Mesenteric fat pad (tissue), 1 donor: ENCODE measurements around the gene CTNND2. TPM values are rescaled to one million over a fixed set of nuclear protein-coding genes. Genes with fewer than 3 reads are reported as not detected.
"Not testable (repeated sequence)": the region's sequence is repeated elsewhere in the genome, so short reads cannot be mapped to it uniquely, and the experiment has no call there.

Experiments used
- DNase-seq: peaks from one replicate; pipeline ENCODE4 v3.0.0-alpha.2; 2020; ENCODE audit warnings: low spot score
- total RNA-seq: library from RNA; stranded (reverse); fragmentation: NEBNext Ultra II Directional; extraction: Animal tissue kit (Norgen Biotek cat#: 25700); gene quantifications from one replicate; pipeline ENCODE4 v1.2.1, GENCODE V29; 2021
- donor health status: DM: yes; HTN: yes; CAD: no.

The CTNND2 gene
- total RNA-seq, 1 donor from 2014 or later = 1.8 TPM

DNA sequence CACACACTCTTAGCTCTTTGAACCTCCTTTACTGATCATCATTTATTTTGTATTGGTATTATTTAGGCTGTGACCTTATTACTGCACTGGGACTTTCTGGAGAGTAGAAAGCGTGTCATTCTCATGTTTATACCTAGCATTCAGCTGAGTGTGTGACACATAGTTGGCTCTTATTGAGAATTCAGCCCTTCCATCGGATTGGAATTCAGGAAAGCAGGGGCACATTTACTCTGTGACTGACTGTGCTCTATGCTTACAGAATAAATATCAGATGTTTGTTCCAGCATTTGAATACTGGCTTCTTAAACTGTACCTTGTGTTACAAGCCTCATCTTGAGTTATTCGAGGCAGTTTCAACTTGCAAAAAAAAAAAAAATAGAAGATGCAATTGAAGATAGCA, 782.4 kb downstream of the CTNND2 start:
- no peak for DNase-seq

GRCh38 chr5:11110128-11110527, 794.1 kb downstream of the CTNND2 start:
- no peak for DNase-seq

GRCh38 chr5:11105696-11106095, 798.5 kb downstream of the CTNND2 start:
- no peak for DNase-seq

DNA sequence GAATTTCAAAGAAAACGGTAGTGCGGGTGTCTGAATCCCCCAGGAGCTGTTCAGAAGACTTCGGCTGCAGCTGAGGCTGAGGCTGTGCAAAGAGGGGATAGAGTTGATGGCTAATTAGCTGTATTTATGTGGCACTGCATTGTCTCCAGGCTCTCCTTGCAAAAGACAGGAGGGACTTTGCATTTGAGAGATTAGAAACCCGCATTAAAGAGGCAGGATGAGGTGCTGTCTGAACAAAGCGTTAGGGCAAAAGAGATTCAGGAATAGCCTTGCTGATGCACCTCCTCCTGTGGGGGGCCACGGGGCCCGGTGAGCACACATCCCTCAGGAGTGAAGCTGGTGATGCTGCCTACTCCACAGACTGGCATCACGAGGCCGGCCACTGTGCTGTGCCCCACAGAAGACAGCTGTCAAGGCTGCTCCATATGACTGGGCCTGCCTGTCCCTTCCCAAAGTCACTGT, 799.6 kb downstream of the CTNND2 start:
- no peak for DNase-seq

DNA sequence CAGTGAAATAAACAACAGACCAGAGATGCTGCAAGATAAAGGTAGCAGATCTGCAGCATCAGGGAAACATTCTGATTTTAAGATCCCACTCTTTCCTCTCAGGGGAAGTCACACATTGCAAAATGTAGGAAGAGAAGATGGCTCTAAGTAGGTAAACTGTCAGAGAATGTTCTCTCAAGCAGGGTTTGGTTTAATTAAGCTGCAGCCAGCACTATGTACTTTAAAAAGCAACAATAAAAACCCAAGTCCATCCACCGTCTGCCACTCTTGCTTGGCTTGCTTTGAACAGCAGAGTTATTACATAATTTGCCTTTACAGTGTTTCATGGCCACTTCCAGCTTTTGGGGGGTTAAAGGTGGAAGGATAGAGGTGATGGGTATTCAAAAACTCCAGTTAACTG, 800.0 kb downstream of the CTNND2 start:
- DNase-seq = no peak

- DNase-seq = no peak
These were observed 820.1 kb downstream of the CTNND2 start for GRCh38 chr5:11084111-11084510.

DNA sequence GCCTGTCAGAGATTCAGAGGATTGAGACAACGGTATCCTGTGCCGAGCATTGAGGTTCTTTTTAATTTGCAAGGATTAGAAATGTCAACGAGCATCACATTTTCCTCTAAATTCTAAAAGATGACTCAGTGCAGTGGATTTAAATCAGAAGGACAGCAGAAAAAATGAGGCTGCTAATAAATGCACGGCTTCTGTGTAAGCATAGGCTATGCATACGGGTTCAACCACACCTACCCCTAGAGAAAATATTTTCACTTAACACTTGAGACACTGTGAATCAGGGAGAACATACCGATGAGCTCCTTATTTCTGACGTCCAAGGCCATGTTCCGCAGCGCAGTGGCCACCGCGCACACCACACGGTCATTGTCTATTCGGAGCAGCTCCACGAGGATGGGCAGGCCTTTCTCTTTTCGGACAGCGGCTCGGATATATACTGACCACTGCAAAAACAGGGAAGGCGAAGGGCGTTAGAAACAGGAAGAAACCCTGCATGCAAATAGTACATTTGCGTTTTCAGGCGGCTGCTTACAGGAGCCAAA, 821.8 kb downstream of the CTNND2 start:
- DNase-seq = no peak

DNA sequence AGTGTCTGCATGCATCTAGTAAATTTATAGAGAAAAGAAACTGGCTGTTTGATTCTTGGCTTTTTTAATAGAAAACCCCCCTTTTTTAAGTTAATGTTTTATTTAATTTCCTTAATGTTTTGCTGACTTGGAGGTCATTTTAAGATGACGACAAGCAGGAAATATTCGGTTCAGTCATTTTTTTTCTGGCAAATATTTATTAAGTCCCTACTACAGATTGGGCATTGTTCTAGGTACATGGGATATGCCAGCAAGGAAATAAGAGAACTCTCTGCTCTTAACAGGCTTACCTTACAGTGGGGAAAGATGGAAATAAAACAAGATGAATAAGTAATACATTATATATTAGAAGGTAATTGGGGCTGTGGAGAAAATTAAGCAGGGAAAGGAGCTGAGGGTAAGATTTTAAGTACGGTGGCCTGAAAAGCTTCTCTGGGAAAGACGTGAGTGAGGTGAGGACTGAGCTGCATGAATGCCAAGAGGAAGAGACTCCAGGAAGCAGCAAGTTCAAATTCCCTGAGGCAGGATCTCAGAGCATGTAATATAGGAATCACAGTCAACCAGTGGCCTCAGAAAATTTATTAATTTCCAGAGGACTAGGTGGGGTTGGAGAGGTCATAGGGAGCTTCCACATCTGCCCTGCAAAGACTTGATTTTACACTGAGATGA, 827.2 kb downstream of the CTNND2 start:
- DNase-seq = no peak

- DNase-seq = no peak
These were observed 829.0 kb downstream of the CTNND2 start for GRCh38 chr5:11075035-11075805.

GRCh38 chr5:11072568-11072967, 831.7 kb downstream of the CTNND2 start:
- DNase-seq = no peak

DNA sequence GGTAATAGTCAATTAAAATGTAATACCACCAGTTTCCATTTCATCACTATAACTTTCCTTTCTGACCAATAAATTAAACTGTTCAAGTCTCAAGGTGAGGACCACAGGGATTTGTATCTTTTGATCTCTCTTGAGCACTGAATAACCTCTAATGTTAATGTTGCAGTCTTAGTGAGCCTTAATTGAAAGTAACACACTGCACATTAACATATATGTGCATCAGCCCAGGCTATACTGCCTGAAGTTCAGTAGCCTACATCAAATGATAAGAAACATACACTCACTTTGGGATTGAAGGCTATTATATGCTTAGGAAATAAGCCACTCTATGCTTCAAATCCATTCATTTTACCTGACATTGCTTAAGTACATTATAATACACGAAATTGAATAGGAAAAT, 832.2 kb downstream of the CTNND2 start:
- DNase-seq = no peak

GRCh38 chr5:11069041-11069440, 835.2 kb downstream of the CTNND2 start:
- DNase-seq = no peak

- not testable (repeated sequence) for DNase-seq
These were observed 838.5 kb downstream of the CTNND2 start for GRCh38 chr5:11065723-11066122.

- DNase-seq = no peak
These were observed 839.3 kb downstream of the CTNND2 start for GRCh38 chr5:11064763-11065450.

GRCh38 chr5:11062397-11062796, 841.8 kb downstream of the CTNND2 start:
- DNase-seq = no peak

- no peak for DNase-seq
These were observed 847.7 kb downstream of the CTNND2 start for GRCh38 chr5:11056560-11056959.

GRCh38 chr5:11054014-11054413, 850.2 kb downstream of the CTNND2 start:
- DNase-seq = no peak

DNA sequence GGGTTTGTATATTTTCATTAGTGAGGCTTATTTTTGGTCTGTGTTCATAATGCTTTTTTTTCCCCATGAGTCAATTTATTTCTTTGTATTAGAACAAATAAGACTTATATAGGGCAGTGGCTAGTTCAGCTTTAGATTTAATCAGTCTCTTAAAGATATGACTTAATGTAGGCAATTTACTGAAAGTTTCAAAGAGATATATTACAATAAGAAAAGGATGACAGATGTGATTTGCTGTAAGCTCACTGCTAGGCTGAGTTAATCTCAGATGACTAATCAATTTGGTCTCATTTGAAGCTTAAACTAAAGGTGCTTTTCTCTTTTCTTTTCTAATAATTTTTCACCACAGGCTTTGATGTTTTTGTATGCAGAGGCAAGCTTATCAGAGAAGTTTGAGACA, 851.4 kb downstream of the CTNND2 start:
- DNase-seq = no peak

DNA sequence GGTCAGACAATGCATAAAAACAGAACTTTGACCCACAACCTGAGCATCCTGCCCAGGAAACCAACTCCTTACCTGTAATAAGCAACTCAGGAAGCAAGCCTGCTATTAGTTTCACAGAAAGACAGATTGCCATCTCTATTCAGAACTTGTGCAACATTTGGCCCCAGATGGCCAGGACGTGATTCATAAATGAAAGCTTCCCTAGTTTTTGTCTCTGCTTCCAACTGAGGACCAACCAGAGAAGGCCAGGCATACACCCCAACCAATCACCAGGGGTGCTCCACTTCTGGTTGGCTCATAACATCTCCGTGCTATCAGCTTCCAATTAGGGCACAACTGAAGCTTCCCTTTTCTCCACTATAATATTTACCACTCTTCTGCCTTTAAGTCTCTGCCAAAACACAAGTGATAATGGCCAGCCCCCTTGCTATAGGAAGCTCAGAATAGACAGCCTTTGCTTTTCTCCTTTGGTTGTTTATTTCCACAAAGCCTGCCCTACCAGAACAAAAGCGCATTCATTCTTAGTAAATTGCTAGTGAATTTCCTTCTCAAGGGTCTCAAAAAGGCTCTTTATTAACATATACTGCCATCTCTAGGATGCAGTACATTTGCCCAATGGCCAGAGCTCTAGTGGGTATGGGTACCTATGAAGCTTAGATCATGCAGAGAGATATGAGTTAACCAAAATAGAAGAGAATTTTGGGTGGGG, 853.5 kb downstream of the CTNND2 start:
- DNase-seq = no peak

GRCh38 chr5:11048760-11049159, 855.5 kb downstream of the CTNND2 start:
- DNase-seq = no peak

- no peak for DNase-seq
These were observed 856.6 kb downstream of the CTNND2 start for GRCh38 chr5:11047625-11048024.
